Measurements from ENCODE around the gene SLC25A46.
"Not testable (repeated sequence)": the region's sequence is repeated elsewhere in the genome, so short reads cannot be mapped to it uniquely, and the experiment has no call there.

The SLC25A46 gene

GRCh38 chr5:110770286-110770685 lies 31.5 kb downstream of the SLC25A46 start:
- no peak for DNase-seq (ENCODE audit: low spot score)
- in situ Hi-C loops (cut with MboI; ENCODE audit: low sequenced_read_pairs, unreplicated experiment) = loop anchor here (25.0 kb wide), 4 partner anchors 292 to 1367 kb away; partner anchors contain the start of gene TSLP
- no peak for TF ChIP-seq CTCF (IDR thresholded peaks at IDR 0.05; ENCODE audit: borderline replicate concordance, control extremely low read depth, extremely low read depth, insufficient read depth, missing control alignments)

- in situ Hi-C loops (cut with MboI; ENCODE audit: low sequenced_read_pairs, unreplicated experiment) = no loop called here
- TF ChIP-seq CTCF (IDR thresholded peaks at IDR 0.05; ENCODE audit: borderline replicate concordance, control extremely low read depth, extremely low read depth, insufficient read depth, missing control alignments) = no peak
- no peak for DNase-seq (ENCODE audit: low spot score)
Measured at GRCh38 chr5:110784901-110785300, 46.1 kb downstream of the SLC25A46 start.

- no peak for TF ChIP-seq CTCF (IDR thresholded peaks at IDR 0.05; ENCODE audit: borderline replicate concordance, control extremely low read depth, extremely low read depth, insufficient read depth, missing control alignments)
- in situ Hi-C loops (cut with MboI; ENCODE audit: low sequenced_read_pairs, unreplicated experiment) = no loop called here
- DNase-seq (ENCODE audit: low spot score) = no peak
Measured at GRCh38 chr5:110785356-110785755, 46.5 kb downstream of the SLC25A46 start.

GRCh38 chr5:110788006-110788405 lies 49.2 kb downstream of the SLC25A46 start:
- in situ Hi-C loops (cut with MboI; ENCODE audit: low sequenced_read_pairs, unreplicated experiment); DNase-seq (ENCODE audit: low spot score): not testable (repeated sequence)

GRCh38 chr5:110790673-110791072 lies 51.9 kb downstream of the SLC25A46 start:
- in situ Hi-C loops (cut with MboI; ENCODE audit: low sequenced_read_pairs, unreplicated experiment) = no loop called here
- DNase-seq (ENCODE audit: low spot score) = no peak
- no peak for TF ChIP-seq CTCF (IDR thresholded peaks at IDR 0.05; ENCODE audit: borderline replicate concordance, control extremely low read depth, extremely low read depth, insufficient read depth, missing control alignments)

- TF ChIP-seq CTCF (IDR thresholded peaks at IDR 0.05; ENCODE audit: borderline replicate concordance, control extremely low read depth, extremely low read depth, insufficient read depth, missing control alignments) = no peak
- in situ Hi-C loops (cut with MboI; ENCODE audit: low sequenced_read_pairs, unreplicated experiment) = no loop called here
- DNase-seq (ENCODE audit: low spot score) = no peak
Measured at GRCh38 chr5:110802998-110803397, 64.2 kb downstream of the SLC25A46 start.

GRCh38 chr5:110803467-110804326 lies 64.9 kb downstream of the SLC25A46 start:
- in situ Hi-C loops (cut with MboI; ENCODE audit: low sequenced_read_pairs, unreplicated experiment) = no loop called here
- DNase-seq (ENCODE audit: low spot score) = no peak
- TF ChIP-seq CTCF (IDR thresholded peaks at IDR 0.05; ENCODE audit: borderline replicate concordance, control extremely low read depth, extremely low read depth, insufficient read depth, missing control alignments) = no peak

All from GM13976 (cell line).